Embryonic facial prominence (tissue), 1 donor: ENCODE results near the gene CORO1A.
"Not testable (repeated sequence)": the region's sequence is repeated elsewhere in the genome, so short reads cannot be mapped to it uniquely, and the experiment has no call there.

Source experiments
- DNase-seq: peaks from one replicate; pipeline ENCODE4 v3.0.0-alpha.2; 2016; ENCODE audit errors: extremely low spot score

Gene CORO1A

GRCh38 chr16:30170145-30170544 is 13.3 kb upstream of the CORO1A start:
- DNase-seq, result not testable (repeated sequence)

GRCh38 chr16:30173054-30173453 is 10.3 kb upstream of the CORO1A start:
- DNase-seq, result no peak

DNA sequence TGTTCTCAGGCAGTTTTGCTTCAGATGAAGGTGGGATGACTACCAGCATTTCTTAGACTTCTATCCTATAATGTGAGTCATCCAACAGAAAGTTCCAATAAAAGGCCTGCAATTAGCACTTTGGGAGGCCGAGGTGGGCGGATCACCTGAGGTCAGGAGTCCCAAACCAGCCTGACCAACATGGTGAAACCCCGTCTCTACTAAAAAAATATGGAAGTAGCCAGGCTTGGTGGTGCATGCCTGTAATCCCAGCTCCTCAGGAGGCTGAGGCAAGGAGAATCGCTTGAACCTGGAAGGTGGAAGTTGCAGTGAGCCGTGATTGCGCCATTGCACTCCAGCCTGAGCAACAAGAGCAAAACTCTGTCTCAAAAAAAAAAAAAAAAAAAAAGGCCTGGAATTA is 6.5 kb upstream of the CORO1A start:
- DNase-seq, result not testable (repeated sequence)

GRCh38 chr16:30179195-30179594 is 4.2 kb upstream of the CORO1A start:
- DNase-seq, result no peak

- no peak for DNase-seq
Observed at GRCh38 chr16:30179931-30180330, 3.5 kb upstream of the CORO1A start.

DNA sequence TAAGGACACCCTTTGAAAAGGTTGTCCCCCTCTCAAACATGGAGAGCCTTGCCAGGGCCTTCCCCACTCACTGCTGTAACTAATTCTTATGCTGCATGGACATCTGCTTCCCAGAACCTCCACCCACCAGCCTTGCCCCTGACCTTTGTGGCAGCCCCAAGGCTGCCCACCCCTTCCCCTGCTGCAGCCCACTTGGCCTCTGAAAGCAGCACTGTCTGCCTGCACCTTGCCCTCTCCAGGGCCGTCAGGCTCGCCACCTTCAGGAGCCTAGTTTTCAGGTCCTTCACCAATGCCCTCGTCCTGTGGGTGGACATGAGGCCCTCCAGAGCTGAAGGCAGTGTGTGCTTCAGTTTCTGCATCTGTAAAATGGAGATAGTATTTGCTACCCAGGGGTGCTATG is 2.7 kb upstream of the CORO1A start:
- DNase-seq, result no peak

GRCh38 chr16:30184096-30184890 is 891 bp downstream of the CORO1A start:
- DNase-seq, result no peak

GRCh38 chr16:30184891-30185682 is 1.7 kb downstream of the CORO1A start:
- DNase-seq, result no peak

GRCh38 chr16:30185683-30186421 is 2.5 kb downstream of the CORO1A start:
- DNase-seq, result no peak

DNA sequence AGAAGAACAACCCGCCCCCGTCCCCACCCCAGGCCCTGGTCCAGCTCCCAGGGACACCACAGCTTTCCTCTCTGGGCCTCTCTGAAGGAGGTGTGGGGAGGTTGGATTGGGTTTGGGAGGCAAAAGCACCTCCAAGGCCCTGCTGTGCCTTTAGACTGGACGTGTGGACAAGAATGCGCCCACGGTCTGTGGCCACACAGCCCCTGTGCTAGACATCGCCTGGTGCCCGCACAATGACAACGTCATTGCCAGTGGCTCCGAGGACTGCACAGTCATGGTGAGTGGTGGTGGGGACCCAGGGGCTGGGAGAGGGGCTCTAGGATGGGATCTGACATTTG is 3.0 kb downstream of the CORO1A start:
- DNase-seq, result no peak

DNA sequence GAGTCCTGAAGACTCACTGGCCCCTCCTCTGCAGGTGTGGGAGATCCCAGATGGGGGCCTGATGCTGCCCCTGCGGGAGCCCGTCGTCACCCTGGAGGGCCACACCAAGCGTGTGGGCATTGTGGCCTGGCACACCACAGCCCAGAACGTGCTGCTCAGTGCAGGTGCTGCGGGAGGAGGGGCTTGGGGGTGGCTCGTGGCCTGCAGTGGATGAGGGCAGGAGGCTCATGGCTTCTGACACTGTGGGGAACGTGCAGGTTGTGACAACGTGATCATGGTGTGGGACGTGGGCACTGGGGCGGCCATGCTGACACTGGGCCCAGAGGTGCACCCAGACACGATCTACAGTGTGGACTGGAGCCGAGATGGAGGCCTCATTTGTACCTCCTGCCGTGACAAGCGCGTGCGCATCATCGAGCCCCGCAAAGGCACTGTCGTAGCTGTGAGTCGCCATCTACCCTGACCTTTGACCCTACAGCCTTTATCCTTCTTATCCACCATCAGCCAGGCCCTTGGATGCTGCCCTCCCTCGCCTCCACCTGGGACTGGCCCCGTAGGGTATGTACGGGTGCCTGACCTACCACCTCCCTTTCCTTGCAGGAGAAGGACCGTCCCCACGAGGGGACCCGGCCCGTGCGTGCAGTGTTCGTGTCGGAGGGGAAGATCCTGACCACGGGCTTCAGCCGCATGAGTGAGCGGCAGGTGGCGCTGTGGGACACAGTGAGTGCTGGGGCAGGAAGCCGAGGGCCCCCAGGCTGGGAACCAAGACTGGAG is 3.6 kb downstream of the CORO1A start:
- no peak for DNase-seq

DNA sequence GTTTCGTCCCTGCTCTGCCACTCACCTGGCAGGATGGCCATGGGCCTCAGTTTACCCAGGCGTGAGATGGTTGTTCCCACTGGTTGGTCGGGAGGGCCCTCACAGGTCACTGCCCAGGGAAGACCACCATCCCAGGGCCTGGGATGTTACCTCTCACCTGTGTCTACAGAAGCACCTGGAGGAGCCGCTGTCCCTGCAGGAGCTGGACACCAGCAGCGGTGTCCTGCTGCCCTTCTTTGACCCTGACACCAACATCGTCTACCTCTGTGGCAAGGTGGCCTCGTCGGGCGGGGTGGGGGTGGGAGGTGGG is 4.1 kb downstream of the CORO1A start:
- DNase-seq, result no peak

- DNase-seq, result no peak
Observed at GRCh38 chr16:30187971-30188561, 4.7 kb downstream of the CORO1A start.

GRCh38 chr16:30191158-30191557 is 7.8 kb downstream of the CORO1A start:
- not testable (repeated sequence) for DNase-seq

DNA sequence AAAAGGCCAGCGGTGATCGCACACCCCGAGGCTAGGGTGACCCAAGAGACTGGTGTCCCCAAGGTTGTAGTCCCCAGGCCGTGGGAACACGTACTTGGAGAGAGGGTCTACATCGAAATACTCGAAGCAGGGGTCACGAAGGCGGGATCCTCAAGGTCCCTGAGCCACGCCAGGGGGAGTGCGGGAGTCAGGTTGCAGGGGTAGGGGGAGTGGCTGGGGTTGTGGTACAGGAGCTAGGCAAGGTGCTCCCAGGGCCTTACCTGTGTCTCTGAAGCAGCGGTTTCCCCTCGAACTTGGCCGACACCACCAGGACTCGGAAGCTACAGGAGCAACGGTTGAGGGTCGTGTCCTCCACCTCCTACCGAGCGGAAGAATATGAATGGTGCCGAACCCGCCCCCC is 9.7 kb downstream of the CORO1A start:
- DNase-seq, result not testable (repeated sequence)

DNA sequence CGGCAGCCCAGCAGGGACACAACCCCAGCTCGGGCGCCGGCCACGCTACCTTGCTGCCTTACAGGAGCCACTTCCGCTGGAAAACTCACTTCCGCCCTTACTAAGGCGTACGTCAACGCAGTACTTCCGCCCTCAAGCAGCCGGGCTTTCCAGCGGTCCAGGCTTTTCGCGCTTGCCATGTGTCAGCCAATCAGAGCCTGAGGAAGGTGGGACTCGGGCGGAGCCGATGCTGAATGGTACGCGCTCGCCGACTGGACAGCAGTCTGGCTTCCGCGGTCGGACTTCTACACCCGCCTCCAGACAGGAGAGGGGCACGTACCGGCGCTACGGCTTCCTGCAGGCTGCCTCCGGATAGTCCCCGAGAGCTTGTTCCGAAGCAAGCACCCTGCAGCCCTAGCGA is 10.2 kb downstream of the CORO1A start, which contains the start of the genes BOLA2B and SLX1A:
Gene BOLA2B (minus strand): TSS at position 52 of the 400 bp plus-strand sequence. CDS start 71 bp downstream, outside the sequence.
Gene SLX1A (plus strand): TSS at position 261 of the 400 bp plus-strand sequence. CDS start 210 bp downstream, outside the sequence.
- DNase-seq, result not testable (repeated sequence)

- not testable (repeated sequence) for DNase-seq
Observed at GRCh38 chr16:30194172-30194925, 10.9 kb downstream of the CORO1A start.

DNA sequence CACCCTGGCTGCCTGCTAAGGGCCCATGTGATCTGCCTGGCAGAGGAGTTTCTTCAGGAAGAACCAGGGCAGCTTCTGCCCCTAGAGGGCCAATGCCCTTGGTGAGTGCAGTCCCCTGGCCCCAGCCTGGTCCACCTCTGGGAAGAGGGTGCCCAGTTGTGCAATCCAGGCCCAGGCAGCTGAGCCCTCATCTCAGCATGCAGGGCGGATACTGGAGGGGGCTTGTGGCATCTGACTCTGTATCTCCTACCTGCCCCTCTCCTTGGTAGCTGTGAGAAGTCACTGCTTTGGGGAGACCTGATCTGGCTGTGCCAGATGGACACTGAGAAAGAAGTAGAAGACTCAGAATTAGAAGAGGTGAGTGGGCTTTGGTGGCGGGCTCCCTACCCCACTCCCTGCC is 13.6 kb downstream of the CORO1A start:
- not testable (repeated sequence) for DNase-seq

GRCh38 chr16:30199049-30199448 is 15.6 kb downstream of the CORO1A start, which contains the start of gene SULT1A3:
TSS of gene SULT1A3 (plus strand) at chr16:30199255. CDS start at chr16:30200729, 1,474 bp downstream.
- DNase-seq, result not testable (repeated sequence)
